ENCODE data around the gene MYO5C. TPM values are rescaled to one million over a fixed set of nuclear protein-coding genes. Genes with fewer than 3 reads are reported as not detected.

The MYO5C gene
- total RNA-seq, 1 donor from 2014 or later = 74.7 TPM

GRCh38 chr15:52251144-52251860 lies 44.3 kb downstream of the MYO5C start:
- no peaks in the 10 kb centered on the region for H3K27me3 ChIP-seq (ENCODE audit: low read depth)
- intact Hi-C loops (cut with DNase I) = no loop called here
- no peak for DNase-seq
- peaks cover 33% of the 10 kb centered on the region for H3K36me3 ChIP-seq
- H3K9me3 ChIP-seq = no peaks in the 10 kb centered on the region
- no peak overlapping the region for H3K27ac ChIP-seq
- peak; percentile 53 to 64 for ATAC-seq
- H3K4me3 ChIP-seq = no peak overlapping the region
- TF ChIP-seq CTCF (IDR thresholded peaks at IDR 0.05) = no peak
- H3K4me1 ChIP-seq = peaks cover 15% of the 10 kb centered on the region

GRCh38 chr15:52247461-52247860 lies 48.1 kb downstream of the MYO5C start:
- ATAC-seq (no peak), DNase-seq (no peak)
- no peak for TF ChIP-seq CTCF (IDR thresholded peaks at IDR 0.05)
- intact Hi-C loops (cut with DNase I) = no loop called here
- H3K27ac ChIP-seq = no peak overlapping the region
- no peak overlapping the region for H3K4me3 ChIP-seq
- no peaks in the 10 kb centered on the region for H3K27me3 ChIP-seq (ENCODE audit: low read depth)
- H3K4me1 ChIP-seq = peaks cover 7% of the 10 kb centered on the region
- H3K36me3 ChIP-seq = peaks cover 46% of the 10 kb centered on the region
- H3K9me3 ChIP-seq = no peaks in the 10 kb centered on the region

GRCh38 chr15:52246686-52247431 lies 48.7 kb downstream of the MYO5C start:
- Histone ChIP-seq H3K4me3 (no peak overlapping the region), H3K27me3 (ENCODE audit: low read depth) (no peaks in the 10 kb centered on the region), H3K27ac (no peak overlapping the region), H3K36me3 (peaks cover 50% of the 10 kb centered on the region), H3K9me3 (no peaks in the 10 kb centered on the region), H3K4me1 (peaks cover 7% of the 10 kb centered on the region)
- no peak for TF ChIP-seq CTCF (IDR thresholded peaks at IDR 0.05)
- ATAC-seq (peak in 1 of 2 donors; percentile 64), DNase-seq (no peak)
- intact Hi-C loops (cut with DNase I) = no loop called here

- intact Hi-C loops (cut with DNase I) = no loop called here
- Histone ChIP-seq H3K9me3 (no peaks in the 10 kb centered on the region), H3K36me3 (peaks cover 46% of the 10 kb centered on the region), H3K4me1 (no peaks in the 10 kb centered on the region), H3K27ac (no peak overlapping the region), H3K27me3 (ENCODE audit: low read depth) (no peaks in the 10 kb centered on the region), H3K4me3 (no peak overlapping the region)
- TF ChIP-seq CTCF (IDR thresholded peaks at IDR 0.05) = no peak
- no peak for DNase-seq
- no peak for ATAC-seq
Observed at GRCh38 chr15:52243697-52244555, 51.7 kb downstream of the MYO5C start.

GRCh38 chr15:52243286-52243685 lies 52.3 kb downstream of the MYO5C start:
- H3K27ac ChIP-seq = no peak overlapping the region
- no peaks in the 10 kb centered on the region for H3K27me3 ChIP-seq (ENCODE audit: low read depth)
- no peaks in the 10 kb centered on the region for H3K4me1 ChIP-seq
- TF ChIP-seq CTCF (IDR thresholded peaks at IDR 0.05) = no peak
- peaks cover 42% of the 10 kb centered on the region for H3K36me3 ChIP-seq
- no peak for DNase-seq
- ATAC-seq = no peak
- no peaks in the 10 kb centered on the region for H3K9me3 ChIP-seq
- H3K4me3 ChIP-seq = no peak overlapping the region
- intact Hi-C loops (cut with DNase I) = no loop called here

All from lower lobe of right lung (tissue), 2 donors.